A549 (cell line): ENCODE measurements around the gene RCCD1. TPM values are rescaled to one million over a fixed set of nuclear protein-coding genes. Genes with fewer than 3 reads are reported as not detected.

Source experiments
- ATAC-seq, 2 experiments: fragments of 200-7000 bp in 1 of 2; fragments of >200 bp in 1 of 2; cut with Nextera tagmentation in 1 of 2; cut with Tn5 transposase in 1 of 2; 3 replicates each; pipeline versions ENCODE4 v1.8.0 to v1.9.1; 2018 to 2020; ENCODE audit warnings: mild to moderate bottlenecking in 1 of 2, moderate library complexity in 1 of 2
- CTCF ChIA-PET: fragments of 300-600 bp; sonication (Branson Sonifier 250); formaldehyde crosslinking; extraction: SDS; loops from one replicate; lab custom pipeline; 2021; ENCODE audit warnings: antibody characterized with exemption, inconsistent platforms; lab: Yijun Ruan, JAX
- POLR2A ChIA-PET: fragments of 350-600 bp; formaldehyde crosslinking; extraction: SDS; loops from one replicate; lab custom pipeline; 2021; ENCODE audit warnings: antibody characterized with exemption, inconsistent platforms; lab: Yijun Ruan, JAX
- DNase-seq, 2 experiments: peaks; one replicate each; pipeline versions ENCODE4 v3.0.0 to v3.0.0-alpha.2; 2011 to 2016; ENCODE audit warnings: low read depth in 1 of 2, low spot score in 1 of 2
- FAIRE-seq: peaks from 2 replicates; lab custom pipeline; 2011; peaks lifted over from hg19 to GRCh38; lab: Jason Lieb, UNC
- H3K27ac ChIP-seq, 2 experiments: fragments of >200 bp; sonication (Bioruptor Twin); formaldehyde crosslinking; 3 replicates each; pipeline ENCODE4 v1.5.1; 2016 to 2017
- H3K4me1 ChIP-seq: fragments of >200 bp; sonication (Bioruptor Twin); formaldehyde crosslinking; 3 replicates; pipeline ENCODE4 v1.6.1; 2016
- H3K4me2 ChIP-seq: fragments of >200 bp; sonication (Bioruptor Twin); formaldehyde crosslinking; 3 replicates; pipeline ENCODE4 v1.6.1; 2016
- H3K4me3 ChIP-seq: fragments of >200 bp; sonication (Bioruptor Twin); formaldehyde crosslinking; 3 replicates; pipeline ENCODE4 v1.5.1; 2016
- H3K9me3 ChIP-seq: fragments of >200 bp; sonication (Bioruptor Twin); formaldehyde crosslinking; 3 replicates; pipeline ENCODE4 v1.6.1; 2016
- BCL3 ChIP-seq: fragments of >200 bp; sonication (Bioruptor Twin); formaldehyde crosslinking; IDR thresholded peaks from 3 replicates; pipeline ENCODE4 v1.6.1; 2016
- BHLHE40 ChIP-seq: IDR thresholded peaks from 2 replicates; pipeline ENCODE4 v1.6.1; 2012; ENCODE audit warnings: low read depth, low read length, inconsistent platforms
- CHD2 ChIP-seq: fragments of 150-350 bp; IDR thresholded peaks from 2 replicates; pipeline ENCODE4 v1.6.1; 2014; ENCODE audit warnings: low read length; ENCODE audit not compliant: partially characterized antibody
- EP300 ChIP-seq, 2 experiments: fragments of >200 bp; sonication (Bioruptor Twin); formaldehyde crosslinking; IDR thresholded peaks; 2 replicates in 1 of 2; 3 replicates in 1 of 2; pipeline ENCODE4 v1.6.1; 2016 to 2017
- FOSB ChIP-seq: fragments of 250-450 bp; sonication (Bioruptor Pico); IDR thresholded peaks from 2 replicates; pipeline ENCODE4 v1.5.0; 2020; ENCODE audit warnings: mild to moderate bottlenecking, moderate library complexity
- FOXS1 ChIP-seq: fragments of 250-450 bp; sonication (Bioruptor Pico); IDR thresholded peaks from 2 replicates; pipeline ENCODE4 v1.5.0; 2020; ENCODE audit warnings: mild to moderate bottlenecking, moderate library complexity
- GATA3 ChIP-seq: IDR thresholded peaks from 2 replicates; pipeline ENCODE4 v1.6.1; 2012; ENCODE audit warnings: borderline replicate concordance
- HEYL ChIP-seq: fragments of 250-450 bp; sonication (Bioruptor Pico); IDR thresholded peaks from 2 replicates; pipeline ENCODE4 v1.8.0; 2021; ENCODE audit warnings: mild to moderate bottlenecking, moderate library complexity
- HMGXB4 ChIP-seq: fragments of 250-450 bp; sonication (Bioruptor Pico); IDR thresholded peaks from 2 replicates; pipeline ENCODE4 v1.5.0; 2021; ENCODE audit warnings: mild to moderate bottlenecking, moderate library complexity, borderline replicate concordance
- HOXB13 ChIP-seq: fragments of 250-450 bp; sonication (Bioruptor Pico); IDR thresholded peaks from 2 replicates; pipeline ENCODE4 v1.5.0; 2020; ENCODE audit warnings: low read depth, mild to moderate bottlenecking, moderate library complexity
- HOXB5 ChIP-seq: fragments of 250-450 bp; sonication (Bioruptor Pico); IDR thresholded peaks from 2 replicates; pipeline ENCODE4 v1.5.0; 2020; ENCODE audit warnings: mild to moderate bottlenecking, moderate library complexity
- JUN ChIP-seq, 2 experiments: fragments of >200 bp; sonication (Bioruptor Twin); formaldehyde crosslinking; IDR thresholded peaks; 2 replicates in 1 of 2; 3 replicates in 1 of 2; pipeline ENCODE4 v1.6.1; 2016 to 2017
- JUNB ChIP-seq: fragments of >200 bp; sonication (Bioruptor Twin); formaldehyde crosslinking; IDR thresholded peaks from 2 replicates; pipeline ENCODE4 v1.6.1; 2016
- KDM5A ChIP-seq: fragments of 200-600 bp; sonication (generic); IDR thresholded peaks from 2 replicates; pipeline ENCODE4 v1.6.1; 2016; ENCODE audit warnings: antibody characterized with exemption, mild to moderate bottlenecking
- MAZ ChIP-seq: fragments of 150-350 bp; IDR thresholded peaks from 2 replicates; pipeline ENCODE4 v1.6.1; 2014; ENCODE audit warnings: antibody characterized with exemption, low read depth, low read length, borderline replicate concordance
- NFE2L2 ChIP-seq: fragments of 150-350 bp; conservative IDR thresholded peaks from 2 replicates; pipeline ENCODE4 v1.6.1; 2014; ENCODE audit warnings: low read length
- NR3C1 ChIP-seq: fragments of >200 bp; sonication (Bioruptor Twin); formaldehyde crosslinking; IDR thresholded peaks from 3 replicates; pipeline ENCODE4 v1.6.1; 2017
- RCOR1 ChIP-seq: fragments of 150-350 bp; IDR thresholded peaks from 2 replicates; pipeline ENCODE4 v1.6.1; 2014; ENCODE audit warnings: antibody characterized with exemption, low read length, low read depth
- RNF2 ChIP-seq: fragments of 200-600 bp; sonication (generic); IDR thresholded peaks from 2 replicates; pipeline ENCODE4 v1.6.1; 2016; ENCODE audit warnings: low read depth, mild to moderate bottlenecking, antibody characterized with exemption, moderate library complexity, borderline replicate concordance
- SMC3 ChIP-seq: fragments of >200 bp; sonication (Bioruptor Twin); formaldehyde crosslinking; IDR thresholded peaks from 3 replicates; pipeline ENCODE4 v1.6.1; 2018; ENCODE audit warnings: inconsistent platforms
- SREBF2 ChIP-seq: fragments of 450-650 bp; IDR thresholded peaks from 2 replicates; pipeline ENCODE4 v1.6.1; 2014; ENCODE audit warnings: mild to moderate bottlenecking, moderate library complexity
- ZFP36 ChIP-seq: fragments of 450-650 bp; IDR thresholded peaks from 2 replicates; pipeline ENCODE4 v1.6.1; 2014; ENCODE audit warnings: borderline replicate concordance; ENCODE audit not compliant: partially characterized antibody
- ZNF302 ChIP-seq: fragments of 250-450 bp; sonication (Bioruptor Pico); IDR thresholded peaks from 2 replicates; pipeline ENCODE4 v1.9.0; 2021; ENCODE audit warnings: inconsistent platforms, mild to moderate bottlenecking, moderate library complexity
- WGBS: methylation state at CpG from one replicate; pipeline ENCODE4 v1.1.6; 2017; ENCODE audit errors: missing lambda C conversion rate; 5-methylcytosine and 5-hydroxymethylcytosine counted together
- polyA plus RNA-seq, 4 experiments: library from polyadenylated mRNA; depleted of rRNA in 3 of 4; stranded (reverse); fragments of >200 nt; fragmentation: RNase III in 1 of 4; extraction: RNeasy Plus Mini Kit Qiagen cat#74134 plus additional on column Dnase treatment in 1 of 4; gene quantifications; 2 replicates in 3 of 4; 3 replicates in 1 of 4; pipeline ENCODE4 v1.2.3, GENCODE V29; 2011 to 2017
- TF ChIP-seq, protein P1 (sequence below): IDR thresholded peaks from 2 replicates; pipeline ENCODE4 v1.6.1; 2012

The RCCD1 gene
- polyA plus RNA-seq, 2 of the 4 experiments (the other 2 are of a cell fraction): 25.3 to 37.2 TPM

DNA sequence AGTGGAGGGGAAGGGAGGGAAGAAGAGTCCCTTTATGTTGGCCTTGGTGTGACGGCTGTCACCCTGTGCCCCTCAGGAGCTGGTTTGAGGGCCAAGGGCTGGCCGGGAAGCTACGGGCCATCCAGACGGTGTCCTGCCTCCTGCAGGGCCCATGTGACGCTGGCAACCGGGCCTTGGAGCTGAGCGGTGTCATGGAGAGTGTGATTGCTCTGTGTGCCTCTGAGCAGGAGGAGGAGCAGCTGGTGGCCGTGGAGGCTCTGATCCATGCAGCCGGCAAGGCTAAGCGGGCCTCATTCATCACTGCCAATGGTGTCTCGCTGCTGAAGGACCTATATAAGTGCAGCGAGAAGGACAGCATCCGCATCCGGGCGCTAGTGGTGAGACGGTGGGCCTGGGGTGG lies 8.1 kb upstream of the RCCD1 start (continued):
- TF ChIP-seq BCL3 (no peak), ZNF302 (CRISPR knock-in tag) (no peak), BHLHE40 (no peak)

DNA sequence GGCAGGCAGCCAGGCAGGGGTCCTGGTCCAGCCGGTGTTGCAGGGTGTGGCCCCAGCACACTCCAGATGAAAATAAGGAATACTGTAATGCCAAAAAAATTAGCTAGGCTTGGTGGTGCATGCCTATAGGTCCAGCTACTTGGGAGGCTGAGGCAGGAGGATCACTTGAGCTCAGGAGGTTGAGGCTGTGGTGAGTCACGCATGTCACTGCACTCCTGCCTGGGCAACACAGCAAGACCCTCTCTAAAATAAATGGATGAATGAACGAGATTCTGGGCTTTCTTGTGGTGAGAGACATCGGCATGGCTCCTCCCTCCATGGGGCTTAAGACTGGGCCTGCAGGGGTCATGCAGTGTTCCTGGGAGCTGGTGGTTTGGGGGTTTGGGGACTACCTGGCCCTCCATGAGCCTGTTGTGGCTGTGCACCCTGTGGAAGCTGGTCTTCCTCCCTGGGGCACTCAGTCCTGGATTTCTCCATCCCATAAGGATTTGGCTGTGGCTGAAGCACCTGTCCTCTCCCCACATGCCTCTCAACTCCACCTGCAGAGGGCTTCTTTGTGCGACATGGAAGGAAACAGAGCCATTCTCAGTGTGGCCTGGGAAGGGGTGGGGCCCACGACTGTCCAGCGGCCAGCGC lies 7.6 kb upstream of the RCCD1 start:
- WGBS: 93% methylated on average over 8 of the region's 8 CpGs
- no peak for DNase-seq

DNA sequence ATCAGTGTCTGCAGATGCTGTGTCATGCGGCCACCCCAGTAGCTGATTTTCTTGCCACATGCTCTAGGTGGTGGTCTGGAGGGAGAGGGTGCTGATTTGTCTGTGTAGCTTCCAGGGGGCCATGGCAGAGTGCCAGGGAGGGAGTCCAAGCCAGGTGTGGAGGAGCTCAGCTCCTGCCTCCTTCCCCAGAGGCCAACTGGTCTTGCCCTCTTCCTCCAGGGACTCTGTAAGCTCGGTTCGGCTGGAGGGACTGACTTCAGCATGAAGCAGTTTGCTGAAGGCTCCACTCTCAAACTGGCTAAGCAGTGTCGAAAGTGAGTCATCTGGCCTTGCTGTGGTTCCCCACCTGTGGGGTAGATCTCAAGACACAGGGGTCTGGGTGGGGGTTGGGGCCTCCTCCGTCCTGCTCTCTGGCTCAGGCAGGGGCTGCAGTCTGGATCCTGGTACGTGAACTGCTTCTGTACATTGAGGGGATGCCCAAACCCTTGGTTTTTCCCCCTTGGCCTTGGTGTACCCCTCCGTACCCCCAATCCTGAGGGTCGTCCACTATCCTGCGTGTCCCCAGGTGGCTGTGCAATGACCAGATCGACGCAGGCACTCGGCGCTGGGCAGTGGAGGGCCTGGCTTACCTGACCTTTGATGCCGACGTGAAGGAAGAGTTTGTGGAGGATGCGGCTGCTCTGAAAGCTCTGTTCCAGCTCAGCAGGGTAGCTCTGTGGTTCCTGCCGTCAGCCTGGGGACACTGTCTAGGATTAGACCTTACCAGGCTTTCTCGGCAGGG lies 6.9 kb upstream of the RCCD1 start:
- POLR2A ChIA-PET: interaction anchor here (0.6 to 2.0 kb wide), 2 partner anchors 13 to 197 kb away, joined by 4 to 5 read pairs; partner anchors contain the start of gene UNC45A
- CTCF ChIA-PET: interaction anchor here (0.6 to 25.4 kb wide), 10 partner anchors 9 to 653 kb away, joined by 3 to 536 read pairs (median 4); partner anchors contain the start of genes HDDC3, UNC45A and VPS33B
- ATAC-seq (no peak), FAIRE-seq (no peak), DNase-seq (no peak)
- 94% methylated on average over 18 of the region's 18 CpGs for WGBS
- no peak overlapping the region for H3K27ac ChIP-seq
- no peak overlapping the region for H3K4me3 ChIP-seq
- peaks cover 11% of the 10 kb centered on the region for H3K4me1 ChIP-seq
- H3K4me2 ChIP-seq: no peak overlapping the region
- no peaks in the 10 kb centered on the region for H3K9me3 ChIP-seq
- TF ChIP-seq GATA3 (no peak), NFE2L2 (no peak), HEYL (CRISPR knock-in tag) (no peak), MAZ (no peak), CHD2 (no peak), HOXB5 (CRISPR knock-in tag) (no peak), HOXB13 (no peak), SMC3 (no peak), JUNB (no peak), ZFP36 (no peak), HMGXB4 (CRISPR knock-in tag) (no peak), FOSB (CRISPR knock-in tag) (no peak), RNF2 (no peak), KDM5A (no peak), EP300 (IDR thresholded peaks at IDR 0.05) (no peak), JUN (IDR thresholded peaks at IDR 0.05) (no peak)
- TF ChIP-seq, protein P1, sequence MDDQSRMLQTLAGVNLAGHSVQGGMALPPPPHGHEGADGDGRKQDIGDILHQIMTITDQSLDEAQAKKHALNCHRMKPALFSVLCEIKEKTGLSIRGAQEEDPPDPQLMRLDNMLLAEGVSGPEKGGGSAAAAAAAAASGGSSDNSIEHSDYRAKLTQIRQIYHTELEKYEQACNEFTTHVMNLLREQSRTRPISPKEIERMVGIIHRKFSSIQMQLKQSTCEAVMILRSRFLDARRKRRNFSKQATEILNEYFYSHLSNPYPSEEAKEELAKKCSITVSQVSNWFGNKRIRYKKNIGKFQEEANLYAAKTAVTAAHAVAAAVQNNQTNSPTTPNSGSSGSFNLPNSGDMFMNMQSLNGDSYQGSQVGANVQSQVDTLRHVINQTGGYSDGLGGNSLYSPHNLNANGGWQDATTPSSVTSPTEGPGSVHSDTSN: no peak

More for the DNA sequence above, 7.6 kb upstream of the RCCD1 start:
- H3K4me1 ChIP-seq: peaks cover 11% of the 10 kb centered on the region
- H3K4me2 ChIP-seq: no peak overlapping the region
- ATAC-seq: 0 out of 6 replicates have a peak, but pooled peaks have one; percentile 2 to 10
- no peak overlapping the region for H3K4me3 ChIP-seq
- no peaks in the 10 kb centered on the region for H3K9me3 ChIP-seq
- ChIA-PET POLR2A (interaction anchor here (0.6 to 2.0 kb wide), 2 partner anchors 12 to 198 kb away, joined by 4 to 5 read pairs; partner anchors contain the start of gene UNC45A), CTCF (interaction anchor here (0.6 to 25.4 kb wide), 10 partner anchors 7 to 652 kb away, joined by 3 to 536 read pairs (median 4); partner anchors contain the start of genes HDDC3, RCCD1, UNC45A and VPS33B)
- TF ChIP-seq RNF2 (no peak), NR3C1 (no peak), RCOR1 (no peak), CHD2 (no peak), FOXS1 (CRISPR knock-in tag) (no peak), SREBF2 (no peak)
- TF ChIP-seq, protein P1: no peak
- no peak overlapping the region for H3K27ac ChIP-seq
- FAIRE-seq: no peak
